ENCODE data around the gene NFIA.

GRCh38 chr1:61097722-61098121 lies 15.4 kb downstream of the NFIA start:
- TF ChIP-seq, protein P1, sequence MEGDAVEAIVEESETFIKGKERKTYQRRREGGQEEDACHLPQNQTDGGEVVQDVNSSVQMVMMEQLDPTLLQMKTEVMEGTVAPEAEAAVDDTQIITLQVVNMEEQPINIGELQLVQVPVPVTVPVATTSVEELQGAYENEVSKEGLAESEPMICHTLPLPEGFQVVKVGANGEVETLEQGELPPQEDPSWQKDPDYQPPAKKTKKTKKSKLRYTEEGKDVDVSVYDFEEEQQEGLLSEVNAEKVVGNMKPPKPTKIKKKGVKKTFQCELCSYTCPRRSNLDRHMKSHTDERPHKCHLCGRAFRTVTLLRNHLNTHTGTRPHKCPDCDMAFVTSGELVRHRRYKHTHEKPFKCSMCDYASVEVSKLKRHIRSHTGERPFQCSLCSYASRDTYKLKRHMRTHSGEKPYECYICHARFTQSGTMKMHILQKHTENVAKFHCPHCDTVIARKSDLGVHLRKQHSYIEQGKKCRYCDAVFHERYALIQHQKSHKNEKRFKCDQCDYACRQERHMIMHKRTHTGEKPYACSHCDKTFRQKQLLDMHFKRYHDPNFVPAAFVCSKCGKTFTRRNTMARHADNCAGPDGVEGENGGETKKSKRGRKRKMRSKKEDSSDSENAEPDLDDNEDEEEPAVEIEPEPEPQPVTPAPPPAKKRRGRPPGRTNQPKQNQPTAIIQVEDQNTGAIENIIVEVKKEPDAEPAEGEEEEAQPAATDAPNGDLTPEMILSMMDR (conservative IDR thresholded peaks at IDR 0.05 in 1 of 2, IDR thresholded peaks at IDR 0.05 in 1 of 2; ENCODE audit: extremely low read depth in 1 of 2, insufficient read depth in 1 of 2, low read depth in 1 of 2, low read length in 2 of 2), result no peak
- no peak for TF ChIP-seq EZH2 (IDR thresholded peaks at IDR 0.05; ENCODE audit: borderline replicate concordance, low read length)
